Fibroblast of skin of left biceps (primary cell): ENCODE data around the gene NUCKS1.
A peak's percentile ranks its signal among the peaks of the same experiment; 100 is the strongest.

Experiments
- DNase-seq, 2 experiments: peaks; one replicate each; pipeline ENCODE4 v3.0.0-alpha.2; 2013; ENCODE audit warnings: low read depth in 2 of 2

The NUCKS1 gene

GRCh38 chr1:205750138-205751035 is at the start of gene NUCKS1:
NUCKS1 (minus strand) TSS chr1:205750182; CDS start chr1:205749973, 209 bp downstream.
- peak; percentile 99 for DNase-seq

GRCh38 chr1:205798577-205798976 is 48.6 kb upstream of the NUCKS1 start:
- DNase-seq: no peak

- DNase-seq: no peak
Measured at GRCh38 chr1:205797168-205797567, 47.2 kb upstream of the NUCKS1 start.

- DNase-seq: no peak
Measured at GRCh38 chr1:205794011-205794730, 44.2 kb upstream of the NUCKS1 start.

GRCh38 chr1:205792961-205793673 is 43.1 kb upstream of the NUCKS1 start:
- no peak for DNase-seq

GRCh38 chr1:205792481-205792881 is 42.5 kb upstream of the NUCKS1 start:
- no peak for DNase-seq

GRCh38 chr1:205791568-205792180 is 41.7 kb upstream of the NUCKS1 start:
- no peak for DNase-seq

- no peak for DNase-seq
Measured at GRCh38 chr1:205787287-205787916, 37.4 kb upstream of the NUCKS1 start.

- DNase-seq: no peak
Measured at GRCh38 chr1:205786601-205787000, 36.6 kb upstream of the NUCKS1 start.

GRCh38 chr1:205785446-205785845 is 35.5 kb upstream of the NUCKS1 start:
- DNase-seq: no peak

GRCh38 chr1:205783904-205784303 is 33.9 kb upstream of the NUCKS1 start:
- DNase-seq: no peak

GRCh38 chr1:205783433-205783795 is 33.4 kb upstream of the NUCKS1 start:
- no peak for DNase-seq

GRCh38 chr1:205782627-205783432 is 32.8 kb upstream of the NUCKS1 start:
- DNase-seq: no peak

GRCh38 chr1:205780335-205780734 is 30.4 kb upstream of the NUCKS1 start:
- no peak for DNase-seq

- DNase-seq: no peak
Measured at GRCh38 chr1:205777994-205778393, 28.0 kb upstream of the NUCKS1 start.

GRCh38 chr1:205775717-205776056 is 25.7 kb upstream of the NUCKS1 start:
- peak in 1 of 2 experiments; percentile 18 for DNase-seq

GRCh38 chr1:205775015-205775716 is 25.2 kb upstream of the NUCKS1 start, which contains the start of gene RAB29:
RAB29 (minus strand) TSS chr1:205775482; CDS start chr1:205774956, 526 bp downstream.
- peak; percentile 41 to 45 for DNase-seq

GRCh38 chr1:205774198-205775014 is 24.4 kb upstream of the NUCKS1 start:
- DNase-seq: no peak

- peak in 1 of 2 experiments; percentile 18 for DNase-seq
Measured at GRCh38 chr1:205772607-205773032, 22.6 kb upstream of the NUCKS1 start.
